Measurements from ENCODE around the gene OR13G1. TPM values are rescaled to one million over a fixed set of nuclear protein-coding genes. Genes with fewer than 3 reads are reported as not detected.

Gene OR13G1
- total and polyA plus RNA-seq, 2 donors (not counting 3 experiments of a cell fraction or from before 2014, with no cell fraction given) = not detected

DNA sequence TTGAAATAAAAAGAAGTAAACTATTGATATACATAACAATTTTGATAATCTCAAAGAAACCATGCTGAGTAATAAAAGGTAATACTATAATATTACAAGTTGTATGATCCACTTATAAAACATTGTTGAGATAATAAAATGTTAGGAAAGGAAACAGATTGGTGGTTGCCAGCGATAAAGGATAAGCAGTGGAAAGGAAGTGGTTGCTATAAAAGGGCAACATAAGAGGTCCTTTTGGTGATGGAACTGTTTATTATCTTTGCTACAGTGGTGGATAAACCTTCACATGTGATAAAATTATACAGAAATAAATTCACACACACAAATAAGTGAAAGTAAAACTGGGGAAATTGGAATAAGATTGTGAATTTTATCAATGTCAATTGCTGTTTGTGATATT lies 21.8 kb upstream of the OR13G1 start:
- H3K9me3 ChIP-seq (replicated peaks; ENCODE audit: control insufficient read depth, insufficient read depth, low read length) = no peaks in the 10 kb centered on the region
- TF ChIP-seq MYC (IDR thresholded peaks at IDR 0.05; ENCODE audit: low read depth, low read length) (no peak), POLR2AphosphoS5 (IDR thresholded peaks at IDR 0.05; ENCODE audit: insufficient read depth, low read depth, low read length) (no peak)
- TF ChIP-seq, protein P1, sequence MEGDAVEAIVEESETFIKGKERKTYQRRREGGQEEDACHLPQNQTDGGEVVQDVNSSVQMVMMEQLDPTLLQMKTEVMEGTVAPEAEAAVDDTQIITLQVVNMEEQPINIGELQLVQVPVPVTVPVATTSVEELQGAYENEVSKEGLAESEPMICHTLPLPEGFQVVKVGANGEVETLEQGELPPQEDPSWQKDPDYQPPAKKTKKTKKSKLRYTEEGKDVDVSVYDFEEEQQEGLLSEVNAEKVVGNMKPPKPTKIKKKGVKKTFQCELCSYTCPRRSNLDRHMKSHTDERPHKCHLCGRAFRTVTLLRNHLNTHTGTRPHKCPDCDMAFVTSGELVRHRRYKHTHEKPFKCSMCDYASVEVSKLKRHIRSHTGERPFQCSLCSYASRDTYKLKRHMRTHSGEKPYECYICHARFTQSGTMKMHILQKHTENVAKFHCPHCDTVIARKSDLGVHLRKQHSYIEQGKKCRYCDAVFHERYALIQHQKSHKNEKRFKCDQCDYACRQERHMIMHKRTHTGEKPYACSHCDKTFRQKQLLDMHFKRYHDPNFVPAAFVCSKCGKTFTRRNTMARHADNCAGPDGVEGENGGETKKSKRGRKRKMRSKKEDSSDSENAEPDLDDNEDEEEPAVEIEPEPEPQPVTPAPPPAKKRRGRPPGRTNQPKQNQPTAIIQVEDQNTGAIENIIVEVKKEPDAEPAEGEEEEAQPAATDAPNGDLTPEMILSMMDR (IDR thresholded peaks at IDR 0.05; ENCODE audit: extremely low read depth in 1 of 2, insufficient read depth in 1 of 2, low read depth in 1 of 2, low read length in 2 of 2) = no peak
- BruUV-seq (replicated peaks) = no TSS peak
- no peaks in the 10 kb centered on the region for H3K79me2 ChIP-seq (ENCODE audit: control insufficient read depth, insufficient read depth, low read length)
- POLR2A ChIA-PET = no interaction called here
- H3K4me3 ChIP-seq (replicated peaks in 1 of 3; ENCODE audit: insufficient read depth in 1 of 3, low read depth in 1 of 3, low read length in 3 of 3) = no peak overlapping the region
- H3K4me1 ChIP-seq (ENCODE audit: control insufficient read depth, extremely low read depth, insufficient read depth, low read length) = no peaks in the 10 kb centered on the region
- no peaks in the 10 kb centered on the region for H3K9me1 ChIP-seq (replicated peaks; ENCODE audit: control insufficient read depth, extremely low read depth, insufficient read depth, low read length)
- no peak overlapping the region for H3K9ac ChIP-seq (replicated peaks; ENCODE audit: extremely low read depth, insufficient read depth, low read length)
- H2AFZ ChIP-seq (ENCODE audit: low read depth, low read length) = no peak overlapping the region
- H3K27ac ChIP-seq (ENCODE audit: insufficient read depth, low read depth, low read length) = no peak overlapping the region
- H3K27me3 ChIP-seq (ENCODE audit: control insufficient read depth in 2 of 2, insufficient read depth in 2 of 2, low read length in 2 of 2) = no peaks in the 10 kb centered on the region
- H4K20me1 ChIP-seq (replicated peaks; ENCODE audit: control insufficient read depth, extremely low read depth, insufficient read depth, low read length) = no peaks in the 10 kb centered on the region
- FAIRE-seq = no peak
- intact Hi-C loops (cut with micrococcal nuclease) = no loop called here
- dilution Hi-C loops (cut with MboI; ENCODE audit: extremely low pct_ligation_motif_present, low sequenced_read_pairs) = no loop called here
- no peak for DNase-seq (ENCODE audit: low read depth, low spot score)
- H3K36me3 ChIP-seq (ENCODE audit: control insufficient read depth in 2 of 2, extremely low read depth in 1 of 2, insufficient read depth in 2 of 2, low read length in 2 of 2) = no peaks in the 10 kb centered on the region
- CTCF ChIA-PET = no interaction called here
- no peak overlapping the region for H3K4me2 ChIP-seq (ENCODE audit: insufficient read depth, low read length)

DNA sequence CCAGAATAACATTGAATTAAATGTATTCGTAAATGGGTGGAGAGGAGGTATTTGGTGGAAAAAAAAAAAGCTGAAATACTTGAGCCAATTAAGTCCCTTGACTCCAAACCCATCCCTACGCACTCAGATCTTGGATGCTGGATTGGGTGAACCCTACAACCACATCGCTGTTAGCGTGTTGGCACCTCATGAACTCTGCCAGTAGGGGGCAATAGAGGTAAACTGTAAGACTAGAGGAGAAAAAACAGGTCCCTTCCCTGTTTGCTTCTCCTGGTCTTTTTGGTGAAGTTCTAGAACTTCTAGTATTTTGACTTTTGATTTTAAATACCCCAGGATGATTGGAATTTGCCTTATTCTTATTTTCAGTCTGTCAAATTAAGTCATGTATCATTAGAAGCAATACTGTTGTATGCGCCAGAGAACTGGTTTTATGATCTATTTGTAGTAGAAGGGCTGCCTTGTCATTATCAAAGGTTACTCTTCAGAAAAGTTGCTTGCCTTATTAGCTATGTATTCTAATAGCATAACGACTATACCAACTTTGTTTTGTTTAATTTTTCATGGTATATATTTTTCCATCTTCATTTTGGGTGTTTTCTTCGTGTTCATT lies 1.9 kb upstream of the OR13G1 start:
- intact Hi-C loops (cut with micrococcal nuclease) = loop anchor here (5.0 kb wide), 1 partner anchor 1126 kb away; no protein-coding TSS in a partner anchor
- Histone ChIP-seq H3K79me2 (ENCODE audit: control insufficient read depth, insufficient read depth, low read length) (no peaks in the 10 kb centered on the region), H3K36me3 (ENCODE audit: control insufficient read depth in 2 of 2, extremely low read depth in 1 of 2, insufficient read depth in 2 of 2, low read length in 2 of 2) (no peaks in the 10 kb centered on the region), H3K4me3 (replicated peaks in 1 of 3; ENCODE audit: insufficient read depth in 1 of 3, low read depth in 1 of 3, low read length in 3 of 3) (no peak overlapping the region), H3K4me1 (ENCODE audit: control insufficient read depth, extremely low read depth, insufficient read depth, low read length) (no peaks in the 10 kb centered on the region), H4K20me1 (replicated peaks; ENCODE audit: control insufficient read depth, extremely low read depth, insufficient read depth, low read length) (no peaks in the 10 kb centered on the region), H3K4me2 (ENCODE audit: insufficient read depth, low read length) (no peak overlapping the region), H3K27me3 (ENCODE audit: control insufficient read depth in 2 of 2, insufficient read depth in 2 of 2, low read length in 2 of 2) (no peaks in the 10 kb centered on the region), H3K9me1 (replicated peaks; ENCODE audit: control insufficient read depth, extremely low read depth, insufficient read depth, low read length) (no peaks in the 10 kb centered on the region), H3K27ac (ENCODE audit: insufficient read depth, low read depth, low read length) (no peak overlapping the region), H2AFZ (ENCODE audit: low read depth, low read length) (no peak overlapping the region), H3K9ac (replicated peaks; ENCODE audit: extremely low read depth, insufficient read depth, low read length) (no peak overlapping the region), H3K9me3 (replicated peaks; ENCODE audit: control insufficient read depth, insufficient read depth, low read length) (no peaks in the 10 kb centered on the region)
- no TSS peak for BruUV-seq (replicated peaks)
- ChIA-PET CTCF (no interaction called here), POLR2A (no interaction called here)
- FAIRE-seq (no peak), DNase-seq (ENCODE audit: low read depth, low spot score) (peak; percentile 8)
- no peak for TF ChIP-seq EZH2 (IDR thresholded peaks at IDR 0.05; ENCODE audit: borderline replicate concordance, low read depth, low read length, severe bottlenecking)
- TF ChIP-seq, protein P1 (IDR thresholded peaks at IDR 0.05; ENCODE audit: extremely low read depth in 1 of 2, insufficient read depth in 1 of 2, low read depth in 1 of 2, low read length in 2 of 2) = peak; percentile 60
- dilution Hi-C loops (cut with MboI; ENCODE audit: extremely low pct_ligation_motif_present, low sequenced_read_pairs) = no loop called here

Measured in endothelial cell of umbilical vein (primary cell).